MG63 (cell line): ENCODE data around the gene KRT77. TPM values are rescaled to one million over a fixed set of nuclear protein-coding genes. Genes with fewer than 3 reads are reported as not detected.
"Not testable (repeated sequence)": the region's sequence is repeated elsewhere in the genome, so short reads cannot be mapped to it uniquely, and the experiment has no call there.

Experiments used
- DNase-seq: peaks from one replicate; pipeline ENCODE4 v3.0.0-alpha.2; 2020
- H3K27me3 ChIP-seq: fragments of 250-450 bp; sonication (Bioruptor Pico); 2 replicates; pipeline ENCODE4 v1.5.1; 2020; ENCODE audit warnings: mild to moderate bottlenecking, moderate library complexity
- H3K36me3 ChIP-seq: fragments of 250-450 bp; sonication (Bioruptor Pico); 2 replicates; pipeline ENCODE4 v1.5.1; 2020; ENCODE audit warnings: mild to moderate bottlenecking, moderate library complexity
- H3K4me3 ChIP-seq: fragments of 250-450 bp; sonication (Bioruptor Pico); 2 replicates; pipeline ENCODE4 v1.5.1; 2020; ENCODE audit warnings: mild to moderate bottlenecking, moderate library complexity
- H3K9me3 ChIP-seq: fragments of 250-450 bp; sonication (Bioruptor Pico); 2 replicates; pipeline ENCODE4 v1.5.1; 2020; ENCODE audit warnings: mild to moderate bottlenecking, moderate library complexity
- total RNA-seq: library from RNA; depleted of rRNA; stranded (reverse); fragments of >200 nt; shearing (Covaris generic); gene quantifications from 2 replicates; pipeline ENCODE4 v1.2.3, GENCODE V29; 2014; ENCODE audit warnings: low replicate concordance; rRNA removed

KRT77 gene
- not detected in 2 replicates for total RNA-seq

DNA sequence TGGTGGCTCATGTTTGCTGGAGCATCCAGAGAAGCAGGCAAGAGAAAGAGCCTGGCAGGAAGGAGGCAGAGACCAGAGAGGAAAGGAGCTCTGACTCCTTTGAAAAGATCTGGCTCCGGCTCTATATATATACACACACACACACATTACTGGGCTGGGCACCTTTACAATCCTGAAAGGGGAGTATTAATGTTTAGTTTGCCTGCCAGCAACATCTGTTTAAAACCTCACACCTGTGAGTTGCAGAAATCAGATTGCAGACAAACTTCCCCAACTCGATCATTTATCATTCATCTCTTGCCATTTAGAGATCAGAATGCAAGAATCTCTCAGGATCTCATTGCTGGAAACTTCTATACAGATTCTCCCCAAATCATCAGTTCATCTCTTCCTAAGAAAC is at the start of gene KRT77:
Gene KRT77, minus strand, starts transcription at position 101 of the 400 bp plus-strand sequence. Its CDS starts 90 bp downstream, at position 11.
- no peak for DNase-seq
- Histone ChIP-seq H3K36me3 (no peaks in the 10 kb centered on the region), H3K4me3 (no peak within 1 kb of the TSS), H3K9me3 (no peaks in the 10 kb centered on the region), H3K27me3 (peaks cover 7% of the 10 kb centered on the region)

DNA sequence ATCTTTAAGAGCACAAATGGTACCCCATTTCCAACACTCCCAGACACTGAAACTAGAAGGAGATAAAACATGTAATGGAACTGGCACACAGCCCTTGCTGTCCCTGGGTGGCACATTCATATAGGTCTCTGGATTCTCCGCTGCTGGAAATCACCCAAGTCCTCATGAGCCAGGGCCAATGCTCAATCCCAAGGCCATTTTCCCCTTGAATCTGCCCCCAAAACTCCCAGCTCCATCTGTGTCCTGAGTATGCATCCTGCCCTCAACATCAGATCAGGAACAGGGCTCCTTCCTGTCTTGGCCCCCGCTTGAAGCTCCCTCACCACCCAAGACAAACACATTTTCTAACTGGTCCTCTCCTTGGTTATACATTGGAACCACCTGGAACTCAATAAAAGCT is 49.2 kb upstream of the KRT77 start:
- Histone ChIP-seq H3K4me3 (no peak overlapping the region), H3K36me3 (no peaks in the 10 kb centered on the region), H3K9me3 (no peaks in the 10 kb centered on the region), H3K27me3 (peaks cover 12% of the 10 kb centered on the region)
- no peak for DNase-seq

- H3K27me3 ChIP-seq, result peaks cover 10% of the 10 kb centered on the region
- no peaks in the 10 kb centered on the region for H3K36me3 ChIP-seq
- H3K4me3 ChIP-seq, result no peak overlapping the region
- H3K9me3 ChIP-seq, result no peaks in the 10 kb centered on the region
- no peak for DNase-seq
These were observed 48.5 kb upstream of the KRT77 start for GRCh38 chr12:52751795-52752194.

DNA sequence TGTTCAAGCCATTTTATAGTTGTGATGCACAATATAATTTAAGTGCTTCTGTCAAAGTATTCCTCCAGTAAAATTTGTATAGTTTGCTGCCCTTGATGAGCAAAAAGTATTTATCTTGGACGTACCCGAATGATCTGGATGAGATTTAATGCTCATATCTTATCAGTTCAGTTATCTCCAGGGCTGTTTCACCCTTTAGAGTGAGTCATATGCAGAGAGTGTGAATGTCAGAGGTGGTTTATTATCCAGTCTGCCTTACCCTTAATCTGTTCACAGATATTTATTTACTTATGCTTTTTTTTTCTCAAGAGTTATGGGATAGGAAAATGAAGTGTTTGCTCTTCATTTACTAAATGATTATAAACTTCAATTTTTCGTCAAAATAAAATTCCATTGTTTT is 47.2 kb upstream of the KRT77 start:
- H3K27me3 ChIP-seq, DNase-seq, H3K9me3 ChIP-seq, H3K36me3 ChIP-seq, H3K4me3 ChIP-seq: not testable (repeated sequence)

GRCh38 chr12:52749827-52750226 is 46.5 kb upstream of the KRT77 start:
- Histone ChIP-seq H3K9me3 (no peaks in the 10 kb centered on the region), H3K4me3 (no peak overlapping the region), H3K36me3 (no peaks in the 10 kb centered on the region), H3K27me3 (peaks cover 9% of the 10 kb centered on the region)
- no peak for DNase-seq

- H3K9me3 ChIP-seq, result no peaks in the 10 kb centered on the region
- no peak overlapping the region for H3K4me3 ChIP-seq
- H3K36me3 ChIP-seq, result no peaks in the 10 kb centered on the region
- peaks cover 9% of the 10 kb centered on the region for H3K27me3 ChIP-seq
- DNase-seq, result no peak
These were observed 45.3 kb upstream of the KRT77 start for GRCh38 chr12:52748578-52748977.

GRCh38 chr12:52745554-52745953 is 42.2 kb upstream of the KRT77 start:
- no peak for DNase-seq
- H3K36me3 ChIP-seq, result no peaks in the 10 kb centered on the region
- no peaks in the 10 kb centered on the region for H3K9me3 ChIP-seq
- peaks cover 3% of the 10 kb centered on the region; the same call in 1 of the 2 replicates for H3K27me3 ChIP-seq
- no peak overlapping the region for H3K4me3 ChIP-seq

GRCh38 chr12:52744493-52745156 is 41.3 kb upstream of the KRT77 start:
- no peak for DNase-seq
- Histone ChIP-seq H3K9me3 (no peaks in the 10 kb centered on the region), H3K27me3 (no peaks in the 10 kb centered on the region; the same call in 1 of the 2 replicates), H3K4me3 (no peak overlapping the region), H3K36me3 (no peaks in the 10 kb centered on the region)

DNA sequence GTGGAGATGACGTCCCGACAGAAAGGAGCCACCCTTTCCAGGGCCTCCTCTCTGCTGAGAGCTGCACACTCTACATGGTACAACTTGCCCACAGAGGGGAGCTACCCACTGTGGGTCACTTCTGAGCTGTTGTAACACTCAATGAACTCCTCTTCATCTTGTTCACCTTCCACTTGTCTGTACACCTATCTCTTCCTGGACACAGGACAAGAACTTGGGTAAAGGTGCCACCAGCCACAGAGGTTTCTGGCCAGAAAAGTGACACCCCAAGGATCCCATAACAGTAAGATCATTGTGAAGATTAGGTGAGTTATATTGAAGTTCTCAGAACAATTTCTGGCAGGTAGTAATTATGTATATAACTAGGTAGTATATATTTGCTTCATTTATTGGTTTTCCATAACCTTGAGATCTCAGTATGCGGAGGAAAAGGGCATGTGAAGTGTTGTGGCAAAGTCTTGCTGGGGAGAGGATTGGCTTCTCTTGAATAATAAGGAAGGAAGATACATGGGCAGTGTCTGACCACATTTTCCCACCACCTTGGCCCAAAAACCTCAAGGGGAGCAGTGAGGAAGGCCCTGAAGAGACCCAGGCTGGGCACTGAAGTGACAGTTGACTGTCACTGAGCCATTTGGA is 39.6 kb upstream of the KRT77 start:
- no peaks in the 10 kb centered on the region for H3K9me3 ChIP-seq
- no peak for DNase-seq
- H3K4me3 ChIP-seq, result no peak overlapping the region
- H3K36me3 ChIP-seq, result no peaks in the 10 kb centered on the region
- no peaks in the 10 kb centered on the region; the same call in 1 of the 2 replicates for H3K27me3 ChIP-seq

- Histone ChIP-seq H3K36me3 (no peaks in the 10 kb centered on the region), H3K27me3 (no peaks in the 10 kb centered on the region; the same call in 1 of the 2 replicates), H3K4me3 (no peak overlapping the region), H3K9me3 (no peaks in the 10 kb centered on the region)
- DNase-seq, result no peak
These were observed 38.9 kb upstream of the KRT77 start for GRCh38 chr12:52742196-52742580.

GRCh38 chr12:52741375-52742195 is 38.3 kb upstream of the KRT77 start:
- Histone ChIP-seq H3K9me3 (no peaks in the 10 kb centered on the region), H3K36me3 (no peaks in the 10 kb centered on the region), H3K4me3 (no peak overlapping the region), H3K27me3 (no peaks in the 10 kb centered on the region; the same call in 1 of the 2 replicates)
- peak; percentile 39 for DNase-seq

DNA sequence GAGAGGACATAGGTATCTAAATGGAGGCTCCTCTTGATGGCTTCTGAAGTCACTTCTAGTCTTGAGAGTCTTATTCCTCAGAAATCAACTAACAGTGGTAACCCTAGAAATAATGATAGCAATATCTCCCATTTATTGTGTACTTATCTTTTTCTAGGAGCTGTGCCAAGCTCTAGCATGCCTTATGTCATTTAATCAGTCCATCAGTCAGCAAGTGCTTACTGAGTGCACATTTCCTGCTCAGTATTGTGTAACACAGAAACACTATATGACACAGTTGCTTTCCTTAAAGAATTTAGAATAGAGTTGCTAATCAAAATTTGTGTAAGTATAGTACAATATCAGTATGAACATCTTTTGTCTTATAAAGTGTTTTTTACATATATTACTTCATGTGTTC is 37.3 kb upstream of the KRT77 start:
- no peak for DNase-seq
- Histone ChIP-seq H3K4me3 (no peak overlapping the region), H3K36me3 (no peaks in the 10 kb centered on the region), H3K27me3 (no peaks in the 10 kb centered on the region), H3K9me3 (no peaks in the 10 kb centered on the region)

DNA sequence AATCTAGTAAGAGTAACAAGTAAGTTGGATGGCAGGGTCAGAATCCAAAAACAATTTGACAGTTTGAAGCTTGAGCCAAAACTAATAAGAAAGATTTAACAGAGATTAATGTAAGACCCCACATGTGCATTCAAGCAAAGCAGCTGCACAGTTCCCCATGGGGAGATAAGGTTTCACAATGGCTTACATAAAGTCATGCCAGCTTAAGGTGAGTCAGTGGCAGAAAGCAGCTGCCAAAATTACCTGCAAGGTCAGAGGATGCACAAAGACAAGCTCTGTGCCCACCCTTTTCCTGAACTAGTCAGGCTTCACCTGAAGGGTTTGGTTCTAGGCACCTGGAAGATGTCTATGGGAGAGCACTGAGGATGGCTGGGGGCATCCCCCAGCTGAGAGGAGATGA is 36.6 kb upstream of the KRT77 start:
- no peaks in the 10 kb centered on the region for H3K36me3 ChIP-seq
- peaks cover under 1% of the 10 kb centered on the region; the same call in 1 of the 2 replicates for H3K27me3 ChIP-seq
- H3K4me3 ChIP-seq, result no peak overlapping the region
- no peak for DNase-seq
- H3K9me3 ChIP-seq, result no peaks in the 10 kb centered on the region

GRCh38 chr12:52735816-52736632 is 32.7 kb upstream of the KRT77 start:
- Histone ChIP-seq H3K4me3 (no peak overlapping the region), H3K36me3 (no peaks in the 10 kb centered on the region), H3K9me3 (no peaks in the 10 kb centered on the region), H3K27me3 (peaks cover 4% of the 10 kb centered on the region; the same call in 1 of the 2 replicates)
- no peak for DNase-seq

DNA sequence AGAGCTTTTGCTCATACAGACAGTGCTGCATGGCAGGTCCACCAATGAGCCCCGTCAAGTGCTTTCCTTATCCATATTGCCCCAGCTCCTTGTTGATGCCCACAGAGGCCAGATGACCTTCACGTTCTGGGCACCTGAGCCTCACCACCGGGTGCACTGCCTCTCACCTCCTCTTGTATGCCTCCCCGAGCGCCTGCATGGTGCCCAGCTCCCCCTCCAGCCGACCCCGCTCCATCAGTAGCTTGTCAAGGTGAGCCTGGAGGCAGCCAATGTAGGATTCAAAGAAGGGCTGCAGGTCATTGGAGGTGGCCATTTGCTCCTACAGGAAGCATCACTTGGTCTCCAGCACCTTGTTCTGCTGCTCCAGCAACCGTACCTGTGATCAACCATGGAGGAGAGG is 31.8 kb upstream of the KRT77 start:
- no peaks in the 10 kb centered on the region for H3K9me3 ChIP-seq
- H3K36me3 ChIP-seq, result no peaks in the 10 kb centered on the region
- DNase-seq, result no peak
- H3K27me3 ChIP-seq, result peaks cover 7% of the 10 kb centered on the region; the same call in 1 of the 2 replicates
- no peak overlapping the region for H3K4me3 ChIP-seq

GRCh38 chr12:52730793-52731192 is 27.5 kb upstream of the KRT77 start:
- Histone ChIP-seq H3K36me3 (no peaks in the 10 kb centered on the region), H3K4me3 (no peak overlapping the region), H3K9me3 (no peaks in the 10 kb centered on the region), H3K27me3 (peaks cover 13% of the 10 kb centered on the region; the same call in 1 of the 2 replicates)
- no peak for DNase-seq
